Thyroid gland (tissue), 4 donors: ENCODE data around the gene SMG6.

Experiments used
- POLR2A ChIP-seq, 2 donors: fragments of 450-650 bp; IDR thresholded peaks; one replicate each; pipeline ENCODE4 v1.6.1; 2017; ENCODE audit warnings: antibody characterized with exemption in 2 of 2, mild to moderate bottlenecking in 2 of 2, moderate library complexity in 1 of 2
- TF ChIP-seq, protein P1 (sequence below), 6 experiments: fragments of 200-600 bp in 3 of 6; fragments of 450-650 bp in 3 of 6; sonication (generic) in 3 of 6; IDR thresholded peaks; one replicate each; pipeline ENCODE4 v1.5.1; 2016 to 2019; ENCODE audit warnings: antibody characterized with exemption in 6 of 6, mild to moderate bottlenecking in 2 of 6, inconsistent platforms in 1 of 6, moderate library complexity in 1 of 6

DNA sequence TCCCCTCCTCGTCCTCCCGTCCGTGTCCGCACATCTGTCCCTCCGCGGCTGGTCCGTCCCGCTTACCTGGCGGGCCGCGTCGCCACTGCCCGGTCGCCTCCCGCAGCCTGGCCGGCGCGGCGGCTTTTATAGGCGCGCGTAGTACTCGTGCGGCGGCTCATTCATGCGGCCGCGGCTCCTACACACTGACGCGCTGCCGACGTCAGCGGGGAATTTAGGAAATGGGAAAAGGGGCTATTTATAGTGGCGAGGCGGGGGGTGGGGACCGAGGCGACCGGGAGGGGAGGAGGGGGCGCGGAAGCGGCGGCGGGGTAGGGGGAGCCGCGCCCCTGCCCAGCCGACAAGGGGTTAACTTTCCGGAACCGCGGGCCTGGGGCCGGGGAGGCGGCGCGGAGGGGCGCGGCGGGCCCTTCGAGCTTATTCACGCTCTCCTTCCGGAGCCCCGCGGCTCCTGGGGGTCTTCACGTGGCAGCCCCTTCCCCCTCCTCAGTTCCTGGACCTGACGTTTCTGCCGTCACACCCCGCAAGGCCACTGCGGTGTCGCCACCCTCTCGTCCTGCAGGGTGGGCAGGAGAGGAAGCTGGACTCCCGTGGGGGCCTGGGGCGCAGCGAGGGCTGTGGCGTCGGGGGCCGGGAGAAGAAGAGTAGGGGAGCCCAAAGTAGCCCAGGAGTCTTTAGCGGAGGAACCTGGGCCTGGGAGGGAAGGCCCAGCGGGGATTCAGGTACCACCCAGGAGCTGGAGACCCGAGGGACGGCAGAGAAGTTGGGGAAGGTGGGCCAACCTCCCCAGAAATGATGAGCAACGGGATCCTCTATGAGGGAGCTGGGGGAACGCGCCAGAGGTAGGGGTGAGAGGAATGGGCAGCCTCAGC lies 252.3 kb downstream of the SMG6 start:
- TF ChIP-seq, protein P1, sequence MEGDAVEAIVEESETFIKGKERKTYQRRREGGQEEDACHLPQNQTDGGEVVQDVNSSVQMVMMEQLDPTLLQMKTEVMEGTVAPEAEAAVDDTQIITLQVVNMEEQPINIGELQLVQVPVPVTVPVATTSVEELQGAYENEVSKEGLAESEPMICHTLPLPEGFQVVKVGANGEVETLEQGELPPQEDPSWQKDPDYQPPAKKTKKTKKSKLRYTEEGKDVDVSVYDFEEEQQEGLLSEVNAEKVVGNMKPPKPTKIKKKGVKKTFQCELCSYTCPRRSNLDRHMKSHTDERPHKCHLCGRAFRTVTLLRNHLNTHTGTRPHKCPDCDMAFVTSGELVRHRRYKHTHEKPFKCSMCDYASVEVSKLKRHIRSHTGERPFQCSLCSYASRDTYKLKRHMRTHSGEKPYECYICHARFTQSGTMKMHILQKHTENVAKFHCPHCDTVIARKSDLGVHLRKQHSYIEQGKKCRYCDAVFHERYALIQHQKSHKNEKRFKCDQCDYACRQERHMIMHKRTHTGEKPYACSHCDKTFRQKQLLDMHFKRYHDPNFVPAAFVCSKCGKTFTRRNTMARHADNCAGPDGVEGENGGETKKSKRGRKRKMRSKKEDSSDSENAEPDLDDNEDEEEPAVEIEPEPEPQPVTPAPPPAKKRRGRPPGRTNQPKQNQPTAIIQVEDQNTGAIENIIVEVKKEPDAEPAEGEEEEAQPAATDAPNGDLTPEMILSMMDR (IDR thresholded peaks at IDR 0.05) = no peak
- TF ChIP-seq POLR2A (IDR thresholded peaks at IDR 0.05) = no peak
